Activated CD8-positive, alpha-beta memory T cell treated with anti-CD3 and anti-CD28 coated beads, Interleukin-2, amount 50 U/mL, for 1 hour (primary cell): ENCODE results near the gene SHC2.

Experiments used
- DNase-seq: peaks from one replicate; pipeline ENCODE4 v3.0.0-alpha.2; 2020; ENCODE audit errors: extremely low read depth

The SHC2 gene

GRCh38 chr19:374183-374885 lies 86.5 kb downstream of the SHC2 start:
- DNase-seq = no peak

DNA sequence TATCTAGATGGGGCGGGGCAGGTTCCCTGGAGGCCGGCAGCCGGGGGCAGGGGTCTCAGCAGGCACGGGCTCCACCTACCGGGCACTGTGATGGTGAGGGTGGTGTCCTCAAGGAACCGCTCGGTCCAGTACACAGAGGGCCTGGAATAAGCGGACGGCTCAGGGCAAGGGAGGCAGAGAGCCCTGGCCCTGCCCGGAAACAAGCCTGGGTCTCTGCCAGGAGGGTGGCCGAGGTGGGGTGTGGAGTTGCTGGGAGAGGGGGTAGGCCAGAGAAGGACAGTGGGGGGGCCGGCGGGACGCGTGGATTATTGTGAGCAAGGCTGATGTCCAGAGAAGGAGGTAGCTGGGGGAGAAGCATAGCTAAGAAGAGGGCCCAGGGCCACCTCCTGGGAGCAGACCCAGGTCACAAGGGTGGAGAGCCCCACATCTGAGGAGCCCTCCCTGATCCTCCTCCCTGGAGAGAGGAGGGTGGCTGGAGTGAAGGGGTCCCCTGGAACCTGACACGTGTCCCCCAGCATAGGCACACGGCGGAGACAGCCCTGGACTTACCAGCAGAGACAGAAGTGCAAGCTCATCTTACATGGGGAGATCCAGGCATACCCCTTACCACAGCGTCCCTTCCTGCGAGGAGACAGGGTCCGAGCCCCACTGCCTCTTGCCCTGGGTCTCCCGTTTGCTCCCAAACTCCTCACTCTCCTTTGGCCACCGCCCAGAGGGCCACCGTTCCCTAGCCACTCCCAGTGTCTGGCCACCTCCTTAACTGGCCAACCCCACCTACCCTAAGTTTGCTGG lies 87.2 kb downstream of the SHC2 start:
- no peak for DNase-seq

- no peak for DNase-seq
These were observed 88.4 kb downstream of the SHC2 start for GRCh38 chr19:372306-372890.

GRCh38 chr19:371501-372168 lies 89.2 kb downstream of the SHC2 start:
- DNase-seq = no peak

GRCh38 chr19:370641-371330 lies 90.0 kb downstream of the SHC2 start:
- no peak for DNase-seq

DNA sequence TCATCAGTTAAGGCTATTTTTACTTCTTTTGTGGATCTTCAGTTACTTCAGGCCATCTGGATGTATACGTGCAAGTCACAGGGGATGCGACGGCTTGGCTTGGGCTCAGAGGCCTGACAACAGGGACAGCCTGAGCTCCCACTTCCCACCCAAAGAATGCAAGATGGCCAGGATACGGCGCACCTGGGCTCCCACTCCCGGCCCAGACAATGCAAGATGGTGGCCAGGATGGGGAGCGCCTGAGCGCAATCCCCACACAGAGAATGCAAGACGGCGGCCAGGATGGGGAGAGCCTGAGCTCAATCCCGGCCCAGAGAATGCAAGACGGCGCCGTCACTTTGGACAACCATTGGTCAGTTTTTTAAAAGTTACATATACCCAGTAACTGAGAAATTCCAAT lies 91.0 kb downstream of the SHC2 start:
- no peak for DNase-seq

DNA sequence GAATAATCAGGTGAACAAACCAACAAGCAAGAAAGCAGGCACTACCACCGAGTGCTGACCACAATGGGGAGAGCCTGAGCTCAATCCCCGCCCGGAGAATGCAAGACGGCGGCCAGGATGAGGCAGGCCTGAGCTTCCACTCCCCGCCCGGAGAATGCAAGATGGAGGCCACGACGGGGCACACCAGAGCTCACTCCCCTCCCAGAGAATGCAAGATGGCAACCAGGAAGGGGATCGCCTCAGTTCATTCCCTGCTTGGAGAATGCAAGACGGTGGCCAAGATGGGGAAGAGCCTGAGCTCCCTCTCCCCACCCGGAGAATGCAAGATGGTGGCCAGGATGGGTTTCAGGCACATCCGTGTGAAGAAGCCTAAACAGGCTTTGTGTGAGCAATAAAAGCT lies 91.6 kb downstream of the SHC2 start:
- no peak for DNase-seq

DNA sequence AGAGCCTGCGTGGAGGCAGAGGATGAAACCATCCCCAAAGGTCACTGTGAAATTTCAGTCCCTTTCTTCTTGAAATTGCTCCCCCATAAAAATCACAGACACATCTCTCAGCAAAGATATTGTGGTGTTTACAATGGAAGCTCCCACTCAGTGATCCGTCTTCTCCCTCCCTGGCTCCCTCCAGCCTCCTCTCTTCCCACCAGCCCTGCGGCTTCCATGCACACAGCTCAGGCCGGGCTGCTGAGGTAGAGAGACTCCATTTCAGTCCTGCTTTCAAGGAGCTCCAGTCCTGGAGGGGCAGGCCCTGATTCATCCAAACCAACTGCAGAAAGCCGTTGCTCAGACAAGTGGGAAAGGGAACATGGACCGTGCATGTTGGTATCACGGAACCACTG lies 92.2 kb downstream of the SHC2 start:
- DNase-seq = no peak

DNA sequence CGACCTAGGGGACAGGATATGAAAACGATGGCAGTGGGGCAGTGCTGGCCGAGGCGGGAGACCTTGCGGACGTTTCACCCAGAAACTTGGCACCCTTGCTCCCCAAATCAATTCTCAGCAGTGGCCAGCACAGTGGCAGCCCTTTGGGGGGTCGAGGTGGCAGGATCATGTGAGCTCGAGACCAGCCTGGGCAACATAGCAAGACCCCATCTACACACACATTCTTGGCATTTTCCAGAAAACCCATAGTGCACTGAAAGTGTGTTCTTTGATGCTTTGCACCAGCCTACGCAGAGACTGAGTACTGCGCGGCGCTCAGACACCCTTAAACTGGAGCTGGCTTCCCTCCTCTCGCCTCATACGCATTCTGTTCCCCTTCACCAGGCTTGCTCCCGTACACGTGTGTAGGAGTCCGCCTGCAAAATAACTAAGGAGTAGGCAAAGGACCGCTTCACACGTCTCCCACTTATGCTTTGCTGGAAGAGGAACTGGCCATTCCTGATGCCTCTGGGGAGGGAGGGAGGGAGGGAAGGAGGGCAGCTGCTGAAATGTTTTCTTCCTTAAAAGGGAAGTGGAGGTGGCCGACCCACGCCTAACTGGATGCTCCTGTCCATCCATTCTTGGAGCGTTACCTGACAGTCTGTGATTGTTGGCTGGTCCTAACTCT lies 92.7 kb downstream of the SHC2 start:
- no peak for DNase-seq

DNA sequence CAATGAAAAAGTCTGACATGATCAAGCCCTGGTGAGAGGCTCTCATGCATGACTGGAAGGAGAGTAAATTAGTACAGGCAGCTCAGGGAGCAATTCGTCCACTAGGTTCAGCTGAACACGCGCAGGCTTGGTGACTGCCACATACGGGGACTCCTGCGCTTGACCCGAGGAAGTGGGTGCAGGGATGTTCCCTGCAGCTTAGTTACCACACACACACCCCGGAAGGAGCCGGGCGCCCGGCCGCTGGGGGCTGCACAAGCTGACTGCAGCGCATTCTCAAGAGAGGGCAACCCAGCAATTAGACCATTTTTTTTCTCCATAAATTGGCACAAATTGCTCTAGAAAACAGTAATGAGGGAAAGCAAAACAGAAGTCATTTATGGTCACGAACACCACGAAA lies 93.3 kb downstream of the SHC2 start:
- no peak for DNase-seq

DNA sequence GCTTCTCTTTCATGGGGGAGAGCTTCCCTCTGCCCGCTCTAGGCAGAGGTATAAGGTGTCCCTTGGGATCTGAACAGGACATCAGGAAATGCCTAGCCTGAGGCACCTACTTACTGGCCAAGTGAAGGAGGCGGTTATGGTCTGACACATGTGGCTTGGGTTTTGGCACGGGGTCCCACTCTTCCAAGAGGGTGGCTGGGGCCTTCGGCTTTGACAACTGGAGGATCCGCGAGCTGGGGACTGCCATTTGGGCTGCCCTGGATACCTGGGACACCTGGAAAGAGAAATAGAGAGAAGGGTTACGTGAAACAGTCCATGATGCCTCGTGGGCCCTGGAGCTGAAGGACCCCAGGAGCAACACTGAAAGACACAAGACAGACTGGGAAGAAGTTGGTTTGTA lies 93.9 kb downstream of the SHC2 start:
- no peak for DNase-seq
